Spleen (tissue), 7 donors: ENCODE measurements around the gene SSRP1.

Experiments used
- POLR2A ChIP-seq, 3 donors: fragments of 450-650 bp; IDR thresholded peaks; one replicate each; pipeline ENCODE4 v1.5.1; 2017; ENCODE audit warnings: antibody characterized with exemption in 3 of 3, mild to moderate bottlenecking in 1 of 3
- POLR2AphosphoS5 ChIP-seq, 3 donors: sonication (generic); formaldehyde crosslinking; IDR thresholded peaks; one replicate each; pipeline ENCODE4 v1.5.1; 2017; ENCODE audit warnings: antibody characterized with exemption in 3 of 3
- TF ChIP-seq, protein P1 (sequence below), 11 experiments: fragments of 200-600 bp in 7 of 11; fragments of 450-650 bp in 4 of 11; sonication (generic) in 4 of 11; IDR thresholded peaks in 8 of 11; conservative IDR thresholded peaks in 3 of 11; 1 replicate in 7 of 11; 2 replicates in 4 of 11; pipeline versions ENCODE4 v1.4.0 to v1.8.0; 2016 to 2021; ENCODE audit warnings: antibody characterized with exemption in 11 of 11, inconsistent platforms in 4 of 11, mild to moderate bottlenecking in 1 of 11
- donor health status: DM: no; HTN: no; CAD: no; lungs with moderate emphysema.
- donor health status: DM: no; HTN: no; CAD: no.
- donor health status: DM: no; HTN: no; CAD: no.

DNA sequence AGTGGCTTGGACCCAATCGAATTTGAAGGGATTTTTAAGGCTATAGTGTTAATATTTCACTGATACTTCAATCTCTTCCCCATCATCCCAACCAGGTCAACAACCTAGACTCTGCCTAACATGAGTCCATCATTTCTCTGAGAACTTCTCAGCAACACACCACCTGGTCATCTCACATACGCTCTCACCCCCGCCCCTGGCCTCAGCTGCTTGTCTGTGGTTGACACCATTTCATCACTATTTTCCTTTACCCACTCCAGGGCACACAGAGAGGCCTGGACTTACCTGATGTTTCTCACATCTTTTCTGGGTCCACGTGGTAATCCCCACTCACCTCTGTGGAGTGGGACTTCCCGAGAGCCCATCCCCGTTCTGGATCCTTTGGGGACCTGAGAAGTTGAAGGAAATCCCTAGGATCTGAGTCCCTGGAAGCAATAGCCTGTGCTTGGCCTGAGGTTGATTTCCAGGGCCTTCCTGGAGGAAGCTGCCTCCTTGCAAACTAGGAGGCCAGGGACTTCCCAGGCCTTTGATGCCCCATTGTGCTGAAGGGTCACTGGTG lies 5.6 kb upstream of the SSRP1 start:
- TF ChIP-seq, protein P1, sequence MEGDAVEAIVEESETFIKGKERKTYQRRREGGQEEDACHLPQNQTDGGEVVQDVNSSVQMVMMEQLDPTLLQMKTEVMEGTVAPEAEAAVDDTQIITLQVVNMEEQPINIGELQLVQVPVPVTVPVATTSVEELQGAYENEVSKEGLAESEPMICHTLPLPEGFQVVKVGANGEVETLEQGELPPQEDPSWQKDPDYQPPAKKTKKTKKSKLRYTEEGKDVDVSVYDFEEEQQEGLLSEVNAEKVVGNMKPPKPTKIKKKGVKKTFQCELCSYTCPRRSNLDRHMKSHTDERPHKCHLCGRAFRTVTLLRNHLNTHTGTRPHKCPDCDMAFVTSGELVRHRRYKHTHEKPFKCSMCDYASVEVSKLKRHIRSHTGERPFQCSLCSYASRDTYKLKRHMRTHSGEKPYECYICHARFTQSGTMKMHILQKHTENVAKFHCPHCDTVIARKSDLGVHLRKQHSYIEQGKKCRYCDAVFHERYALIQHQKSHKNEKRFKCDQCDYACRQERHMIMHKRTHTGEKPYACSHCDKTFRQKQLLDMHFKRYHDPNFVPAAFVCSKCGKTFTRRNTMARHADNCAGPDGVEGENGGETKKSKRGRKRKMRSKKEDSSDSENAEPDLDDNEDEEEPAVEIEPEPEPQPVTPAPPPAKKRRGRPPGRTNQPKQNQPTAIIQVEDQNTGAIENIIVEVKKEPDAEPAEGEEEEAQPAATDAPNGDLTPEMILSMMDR (IDR thresholded peaks at IDR 0.05 in 8 of 11, conservative IDR thresholded peaks at IDR 0.05 in 3 of 11): no peak
- no peak for TF ChIP-seq POLR2A (IDR thresholded peaks at IDR 0.05)
- TF ChIP-seq POLR2AphosphoS5 (IDR thresholded peaks at IDR 0.05): no peak
